Fibroblast of the aortic adventitia (primary cell): ENCODE data around the gene JMJD1C. TPM values are rescaled to one million over a fixed set of nuclear protein-coding genes. Genes with fewer than 3 reads are reported as not detected.

Source experiments
- DNase-seq: peaks from one replicate; pipeline ENCODE4 v3.0.0-alpha.2; 2010; ENCODE audit warnings: low read depth
- H3K4me3 ChIP-seq: 2 replicates; pipeline ENCODE4 v1.5.1; 2011; ENCODE audit warnings: low read depth, mild to moderate bottlenecking, control low read depth, low read length, moderate library complexity
- CTCF ChIP-seq: IDR thresholded peaks from 2 replicates; pipeline ENCODE4 v1.5.1; 2011; ENCODE audit warnings: mild to moderate bottlenecking, low read length, control low read depth, inconsistent platforms; ENCODE audit not compliant: insufficient read depth
- total RNA-seq: library from RNA; depleted of rRNA; stranded (reverse); fragments of >200 nt; gene quantifications from 2 replicates; pipeline ENCODE4 v1.2.3, GENCODE V29; 2012; ENCODE audit warnings: low replicate concordance

The JMJD1C gene
- total RNA-seq, 1 donor, result 120 TPM

DNA sequence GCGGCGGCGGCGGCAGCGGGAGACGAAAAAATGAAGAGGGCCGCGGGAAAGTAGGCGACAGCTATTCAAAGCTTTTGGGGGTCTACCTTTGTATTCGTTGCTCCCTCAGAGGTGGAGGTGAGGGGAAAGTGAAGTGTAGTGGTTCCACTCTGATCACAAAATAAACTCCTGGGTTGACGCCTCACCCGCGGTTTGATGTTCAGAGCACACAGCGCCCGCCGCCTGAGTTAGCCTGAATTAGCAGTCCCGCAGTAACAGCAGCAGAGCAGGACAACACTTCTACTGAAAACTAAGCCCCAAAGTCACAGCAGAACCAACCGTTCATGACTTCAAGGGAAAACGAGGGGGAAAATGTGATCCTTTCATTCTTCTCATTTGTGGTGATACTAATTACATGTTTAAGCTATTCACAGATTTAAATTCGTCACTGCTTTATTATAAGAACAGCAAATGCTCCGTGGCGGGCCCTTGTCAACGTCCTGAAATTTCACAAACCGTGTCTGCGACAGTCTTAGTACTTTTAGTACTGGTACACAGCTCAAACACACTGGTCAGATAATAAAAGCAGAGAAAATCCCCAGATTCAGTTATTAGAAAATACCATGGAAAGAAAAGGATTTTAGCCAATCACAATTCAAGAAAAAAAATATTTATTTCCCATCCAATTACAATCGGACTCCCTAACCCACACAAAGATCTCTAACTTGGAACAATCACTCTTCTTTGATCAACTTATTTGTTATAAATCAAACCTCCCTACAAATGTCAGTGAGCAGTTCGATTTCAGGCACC is 563 bp upstream of the JMJD1C start:
- peak overlapping the region; percentile 88 for H3K4me3 ChIP-seq
- TF ChIP-seq CTCF, result no peak
- DNase-seq, result peak; percentile 65

DNA sequence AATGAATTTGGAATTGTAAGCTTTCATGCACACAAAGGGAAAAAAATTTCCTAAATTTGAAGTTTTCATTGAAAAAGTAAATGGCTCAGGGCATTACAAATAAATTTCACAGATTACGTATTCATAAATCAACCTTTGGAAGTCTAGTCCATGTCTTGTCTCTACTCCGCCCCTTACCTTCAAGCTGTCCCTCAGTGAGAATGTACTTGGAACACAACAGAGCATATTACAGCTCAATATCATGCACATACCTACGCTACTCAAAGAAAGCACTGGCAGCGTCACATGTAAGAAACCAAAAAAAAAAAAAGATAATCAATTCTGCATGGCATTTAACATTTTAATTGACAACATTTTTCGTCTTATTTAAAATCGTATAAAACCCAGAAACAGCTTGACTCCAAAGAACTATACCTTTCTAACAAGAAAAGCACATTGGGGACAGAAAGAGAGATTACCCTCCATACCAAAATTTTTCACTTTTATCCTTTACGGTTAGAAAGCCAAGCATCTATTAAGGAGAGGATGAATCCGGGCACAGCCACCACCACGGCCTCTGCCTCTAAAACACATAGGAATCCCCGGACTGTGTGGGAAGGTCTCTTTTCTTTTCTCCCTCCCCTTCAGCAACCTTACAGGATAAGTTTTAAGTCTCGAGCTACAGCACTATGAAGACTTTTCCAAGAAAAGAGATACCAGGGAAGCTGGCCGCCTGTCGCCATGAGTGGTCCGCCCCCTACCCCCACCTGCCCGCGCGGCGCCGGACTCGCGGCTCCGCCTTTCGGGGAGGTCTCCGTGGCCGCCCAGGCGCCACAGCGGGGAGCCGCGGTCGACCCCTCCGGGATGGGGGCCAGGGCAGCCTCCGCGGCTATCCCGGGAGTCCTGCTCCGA is 1.1 kb downstream of the JMJD1C start:
- no peak for TF ChIP-seq CTCF
- H3K4me3 ChIP-seq, result peak overlapping the region; percentile 88
- peak; percentile 41 for DNase-seq

DNA sequence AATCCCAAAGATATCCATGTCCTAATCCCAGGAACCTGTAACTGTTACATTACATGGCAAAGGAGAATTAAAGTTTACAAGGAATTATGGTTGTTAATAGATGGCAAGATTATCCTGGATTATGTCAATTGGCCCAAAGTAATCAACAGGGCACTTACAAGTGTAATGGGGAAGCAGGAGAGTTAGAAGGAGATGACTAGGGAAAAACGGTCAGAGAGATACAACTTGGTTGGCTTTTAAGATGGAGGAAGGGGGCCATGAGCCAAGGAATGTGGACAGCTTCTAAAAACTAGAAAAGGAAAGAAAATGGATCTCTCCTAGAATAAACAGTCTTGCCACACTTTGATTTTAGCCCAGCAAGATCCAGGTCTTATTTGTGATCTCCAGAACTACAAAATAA is 3.3 kb downstream of the JMJD1C start:
- TF ChIP-seq CTCF, result no peak
- no peak for DNase-seq

DNA sequence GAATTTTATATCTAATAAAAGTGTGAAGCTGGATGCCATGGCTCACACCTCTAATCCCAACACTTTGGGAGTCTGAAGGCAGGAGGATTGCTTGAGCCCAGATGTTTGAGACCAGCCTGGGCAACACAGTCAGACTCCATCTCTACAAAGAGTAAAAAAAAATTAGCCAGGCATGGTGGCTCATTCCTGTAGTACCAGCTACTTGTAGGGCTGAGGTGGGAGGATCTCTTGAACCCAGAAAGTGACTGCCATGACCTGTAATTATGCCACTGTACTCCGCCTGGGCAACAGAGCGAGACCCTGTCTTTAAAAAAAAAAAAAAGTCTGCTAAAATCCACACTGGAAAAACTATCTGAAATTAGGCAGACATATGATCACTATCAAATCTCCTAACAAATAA is 7.6 kb downstream of the JMJD1C start:
- TF ChIP-seq CTCF, result no peak
- H3K4me3 ChIP-seq, result no peak overlapping the region
- no peak for DNase-seq

More for the DNA sequence above, 3.3 kb downstream of the JMJD1C start:
- H3K4me3 ChIP-seq, result no peak overlapping the region

DNA sequence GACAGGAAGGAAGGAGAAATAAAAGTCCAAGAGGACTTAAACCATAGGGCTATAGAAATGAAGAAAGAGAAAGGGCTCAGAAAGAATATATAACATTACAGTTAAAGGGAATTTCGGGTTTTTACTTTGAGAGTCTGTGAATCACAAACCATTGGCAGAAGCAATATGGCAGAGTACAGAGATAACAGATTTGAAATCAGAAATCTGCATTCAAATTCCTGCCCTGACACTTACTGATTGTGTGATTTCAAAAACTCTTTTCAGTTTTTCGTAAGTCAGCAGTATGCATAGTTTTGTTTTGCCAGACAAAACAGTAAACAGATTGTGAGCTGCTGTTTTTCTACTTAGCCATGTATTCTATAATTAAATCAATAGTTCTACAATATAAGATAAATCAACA is 8.2 kb downstream of the JMJD1C start:
- H3K4me3 ChIP-seq, result no peak overlapping the region
- no peak for DNase-seq
- no peak for TF ChIP-seq CTCF

DNA sequence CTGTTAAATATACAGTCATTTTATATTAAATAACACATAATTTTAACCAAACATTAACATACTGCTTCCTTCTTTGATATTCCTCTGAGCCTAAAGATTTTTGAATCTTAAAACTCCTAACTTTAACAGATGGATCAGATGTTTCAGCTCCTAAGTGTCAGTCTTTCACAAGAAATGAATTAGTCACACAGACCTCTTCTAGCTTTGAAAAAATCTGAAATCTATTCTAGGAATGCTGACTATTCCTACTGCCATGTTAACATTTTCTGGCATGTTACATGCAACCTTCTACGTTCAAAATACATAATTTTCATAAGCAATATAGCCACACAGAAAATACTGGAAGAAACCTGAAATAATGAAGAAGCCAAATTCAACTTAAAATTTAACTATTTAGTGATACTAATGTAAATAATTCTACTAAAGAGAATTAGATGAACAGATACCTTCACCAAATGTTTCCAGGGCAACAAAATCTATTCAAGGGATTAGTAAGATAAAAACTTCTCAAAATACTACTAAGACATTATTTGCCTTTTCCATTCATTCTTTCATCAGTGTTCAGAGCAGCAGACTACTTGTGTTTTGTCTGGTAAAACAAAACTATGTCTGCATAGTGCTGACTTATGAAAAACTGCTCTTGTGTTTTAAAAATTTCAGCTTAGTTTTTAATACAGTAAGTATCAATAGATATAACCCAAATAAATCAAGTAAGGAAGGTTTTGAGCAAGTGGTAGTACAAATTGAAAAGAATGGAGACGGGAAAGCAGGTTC is 9.2 kb downstream of the JMJD1C start:
- H3K4me3 ChIP-seq, result no peak overlapping the region
- peak; percentile 77 for DNase-seq
- TF ChIP-seq CTCF, result no peak
